PC-3 (cell line): Measurements from ENCODE around the gene DGKD. TPM values are rescaled to one million over a fixed set of nuclear protein-coding genes. Genes with fewer than 3 reads are reported as not detected.

Experiments used
- ATAC-seq: fragments of 200-7000 bp; cut with Tn5 transposase; 2 replicates; pipeline ENCODE4 v1.9.1; 2020; ENCODE audit warnings: mild to moderate bottlenecking, moderate library complexity
- BruUV-seq: library from RNA; stranded (reverse); fragments of 400-500 nt; replicated peaks from 2 replicates; lab custom pipeline; 2021; lab: Mats Ljungman, UMichigan
- CTCF ChIA-PET: fragments of 300-600 bp; sonication (Branson Sonifier 250); formaldehyde crosslinking; loops from one replicate; lab custom pipeline; 2022; ENCODE audit warnings: antibody characterized with exemption; lab: Charles Lee
- POLR2A ChIA-PET: fragments of 300-600 bp; sonication (Branson Sonifier 250); formaldehyde crosslinking; loops from one replicate; lab custom pipeline; 2022; ENCODE audit warnings: antibody characterized with exemption; ENCODE audit not compliant: unreplicated experiment; lab: Charles Lee
- DNase-seq: peaks from one replicate; pipeline ENCODE4 v3.0.0-alpha.2; 2015
- H2AFZ ChIP-seq: fragments of 300-600 bp; sonication (generic); 2 replicates; pipeline ENCODE4 v1.6.0; 2016; ENCODE audit warnings: antibody characterized with exemption, low read length
- H3F3A ChIP-seq: fragments of 300-600 bp; sonication (generic); one replicate; pipeline ENCODE4 v1.6.0; 2017; ENCODE audit warnings: antibody characterized with exemption, low read length, control low read depth, mild to moderate bottlenecking; ENCODE audit not compliant: unreplicated experiment
- H3K27ac ChIP-seq: fragments of 300-600 bp; sonication (generic); 2 replicates; pipeline ENCODE4 v1.5.1; 2016; ENCODE audit warnings: mild to moderate bottlenecking, low read length
- H3K27me3 ChIP-seq: fragments of 300-600 bp; sonication (generic); 2 replicates; pipeline ENCODE4 v1.6.1; 2016; ENCODE audit warnings: low read length, mixed read lengths
- H3K36me3 ChIP-seq: fragments of 300-600 bp; sonication (generic); 2 replicates; pipeline ENCODE4 v1.6.1; 2016; ENCODE audit warnings: low read depth, mixed run types, low read length, mixed read lengths
- H3K4me1 ChIP-seq: fragments of 300-600 bp; sonication (generic); 2 replicates; pipeline ENCODE4 v1.5.1; 2016; ENCODE audit warnings: low read length; ENCODE audit not compliant: insufficient read depth
- H3K4me2 ChIP-seq: fragments of 300-600 bp; sonication (generic); 2 replicates; pipeline ENCODE4 v1.6.0; 2016; ENCODE audit warnings: low read length
- H3K4me3 ChIP-seq: fragments of 300-600 bp; sonication (generic); 2 replicates; pipeline ENCODE4 v1.5.1; 2016; ENCODE audit warnings: mild to moderate bottlenecking, low read length, mixed read lengths
- H3K79me2 ChIP-seq: fragments of 300-600 bp; sonication (generic); 2 replicates; pipeline ENCODE4 v1.6.1; 2017; ENCODE audit warnings: low read length, mixed read lengths
- H3K9ac ChIP-seq: fragments of 300-600 bp; sonication (generic); 2 replicates; pipeline ENCODE4 v1.6.0; 2016; ENCODE audit warnings: mild to moderate bottlenecking, low read length
- H3K9me2 ChIP-seq: fragments of 300-600 bp; sonication (generic); replicated peaks from 2 replicates; pipeline ENCODE4 v1.6.1; 2016; ENCODE audit warnings: mixed run types, low read length, mixed read lengths
- H3K9me3 ChIP-seq: fragments of 300-600 bp; sonication (generic); 2 replicates; pipeline ENCODE4 v1.6.1; 2016; ENCODE audit warnings: low read length, mixed read lengths
- H4K20me1 ChIP-seq: fragments of 300-600 bp; sonication (generic); 2 replicates; pipeline ENCODE4 v1.6.1; 2016; ENCODE audit warnings: low read length, mixed read lengths
- CTCF ChIP-seq: fragments of 300-600 bp; sonication (generic); conservative IDR thresholded peaks from 2 replicates; pipeline ENCODE4 v1.5.1; 2017; ENCODE audit warnings: antibody characterized with exemption, low read depth, mild to moderate bottlenecking, low read length
- EZH2 ChIP-seq: fragments of 300-600 bp; sonication (generic); IDR thresholded peaks from one replicate; pipeline ENCODE4 v1.6.1; 2017; ENCODE audit warnings: antibody characterized with exemption, mild to moderate bottlenecking, low read length; ENCODE audit not compliant: unreplicated experiment
- EZH2phosphoT487 ChIP-seq: fragments of 300-600 bp; sonication (generic); IDR thresholded peaks from 2 replicates; pipeline ENCODE4 v1.6.1; 2018; ENCODE audit warnings: mild to moderate bottlenecking, antibody characterized with exemption, low read length, borderline replicate concordance
- intact Hi-C: fragments of 100-400 bp; cut with micrococcal nuclease; formaldehyde crosslinking; loops from 2 replicates; pipeline ENCODE4 v1.9.0; 2023
- total RNA-seq: library from RNA; depleted of rRNA; stranded (reverse); fragments of >200 nt; gene quantifications from 2 replicates; pipeline ENCODE4 v1.2.3, GENCODE V29; 2014

The DGKD gene
- total RNA-seq, 1 experiment from 2014 or later: 23.3 TPM

- ATAC-seq: peak; percentile 1; the same call in 1 of the 2 replicates
- Histone ChIP-seq H3K36me3 (peaks cover 35% of the 10 kb centered on the region), H3K9me3 (no peaks in the 10 kb centered on the region; the same call in 1 of the 2 replicates), H3K4me1 (peaks cover 91% of the 10 kb centered on the region), H3K4me3 (peak overlapping the region; percentile 47), H3F3A (peaks cover 9% of the 10 kb centered on the region), H2AFZ (no peak overlapping the region), H4K20me1 (no peaks in the 10 kb centered on the region), H3K79me2 (peaks cover 93% of the 10 kb centered on the region), H3K9me2 (no peaks in the 10 kb centered on the region), H3K4me2 (peak overlapping the region; percentile 86), H3K27ac (peak overlapping the region; percentile 96), H3K27me3 (no peaks in the 10 kb centered on the region), H3K9ac (peak overlapping the region; percentile 80)
- no peak for DNase-seq
- CTCF ChIA-PET: interaction anchor here (1.0 to 1.1 kb wide), 2 partner anchors 9 to 20 kb away, joined by 3 to 4 read pairs; no protein-coding TSS in a partner anchor
- BruUV-seq: TSS peak; percentile 55
- intact Hi-C loops: loop anchor here (1.0 to 10.0 kb wide), 2 partner anchors 64 to 128 kb away; no protein-coding TSS in a partner anchor
- POLR2A ChIA-PET: interaction anchor here (0.6 to 1.7 kb wide), 3 partner anchors 10 to 1257 kb away, joined by 6 to 13 read pairs (median 9); no protein-coding TSS in a partner anchor
- TF ChIP-seq CTCF (no peak; the same call in 1 of the 2 replicates), EZH2 (no peak), EZH2phosphoT487 (no peak)
Observed at GRCh38 chr2:233422649-233423551, 68.6 kb downstream of the DGKD start.

GRCh38 chr2:233423552-233423860, 69.2 kb downstream of the DGKD start:
- no peak for DNase-seq
- CTCF ChIA-PET: no interaction called here

More at GRCh38 chr2:233423552-233423860, 69.2 kb downstream of the DGKD start:
- no TSS peak for BruUV-seq
- intact Hi-C loops: loop anchor here (10.0 kb wide), 1 partner anchor 129 kb away; no protein-coding TSS in a partner anchor
- peak overlapping the region; percentile 80; the same call in 1 of the 2 replicates for H3K9ac ChIP-seq
- H3K27ac ChIP-seq: peak overlapping the region; percentile 96
- H3K4me3 ChIP-seq: no peak overlapping the region
- no peak overlapping the region for H2AFZ ChIP-seq
- no peak for TF ChIP-seq CTCF
- TF ChIP-seq EZH2phosphoT487: no peak
- no peak for TF ChIP-seq EZH2
- H4K20me1 ChIP-seq: no peaks in the 10 kb centered on the region
- peaks cover 93% of the 10 kb centered on the region for H3K79me2 ChIP-seq
- peaks cover 37% of the 10 kb centered on the region for H3K36me3 ChIP-seq
- H3K9me2 ChIP-seq: no peaks in the 10 kb centered on the region
- no peak for ATAC-seq
- H3K4me2 ChIP-seq: peak overlapping the region; percentile 86; the same call in 1 of the 2 replicates
- peaks cover 9% of the 10 kb centered on the region for H3F3A ChIP-seq
- POLR2A ChIA-PET: interaction anchor here (0.5 kb wide), 1 partner anchor 9 kb away, joined by 6 read pairs; no protein-coding TSS in a partner anchor
- peaks cover 91% of the 10 kb centered on the region for H3K4me1 ChIP-seq
- H3K9me3 ChIP-seq: no peaks in the 10 kb centered on the region; the same call in 1 of the 2 replicates
- no peaks in the 10 kb centered on the region for H3K27me3 ChIP-seq
